ENCODE measurements around the gene TXNDC2. TPM values are rescaled to one million over a fixed set of nuclear protein-coding genes. Genes with fewer than 3 reads are reported as not detected.
A peak's percentile ranks its signal among the peaks of the same experiment; 100 is the strongest.

The TXNDC2 gene
- total and polyA plus RNA-seq, 9 of the 15 experiments (the other 6 are each of a cell fraction or from before 2014, with no cell fraction given), result 1.2 to 4.9 (median 2.3) TPM

- TF ChIP-seq ZNF592 (IDR thresholded peaks at IDR 0.05), result peak; percentile 39
- no peak for TF ChIP-seq RHOXF2B (CRISPR knock-in tag; conservative IDR thresholded peaks at IDR 0.05)
- no peak for TF ChIP-seq GTF2A2 (tag; IDR thresholded peaks at IDR 0.05)
- no peak for TF ChIP-seq PYGO2 (tag; IDR thresholded peaks at IDR 0.05)
- TF ChIP-seq DLX4 (CRISPR knock-in tag; IDR thresholded peaks at IDR 0.05), result no peak
- 0 out of 2 replicates have a peak, but pooled peaks have one; percentile 30 for TF ChIP-seq ZNF717 (CRISPR knock-in tag; IDR thresholded peaks at IDR 0.05)
- TF ChIP-seq MCM3 (IDR thresholded peaks at IDR 0.05), result no peak
- no peak for TF ChIP-seq TFAM (CRISPR knock-in tag; conservative IDR thresholded peaks at IDR 0.05)
- no peak for TF ChIP-seq WHSC1 (IDR thresholded peaks at IDR 0.05; ENCODE audit: low read length)
- TF ChIP-seq MBD1 (CRISPR knock-in tag; IDR thresholded peaks at IDR 0.05), result 0 out of 2 replicates have a peak, but pooled peaks have one; percentile 4
- TF ChIP-seq ZSCAN32 (CRISPR knock-in tag; IDR thresholded peaks at IDR 0.05), result no peak
- peak; percentile 94 for TF ChIP-seq ZNF24 (IDR thresholded peaks at IDR 0.05)
- TF ChIP-seq FOXK2 (conservative IDR thresholded peaks at IDR 0.05 in 1 of 2, IDR thresholded peaks at IDR 0.05 in 1 of 2; ENCODE audit: low read depth in 2 of 2), result no peak
- TF ChIP-seq RBM15 (IDR thresholded peaks at IDR 0.05; ENCODE audit: insufficient read depth, low read length), result no peak
- TF ChIP-seq SREBF1 (IDR thresholded peaks at IDR 0.05; ENCODE audit: borderline replicate concordance, low read depth, low read length), result no peak
- TF ChIP-seq SP1 (CRISPR knock-in tag; IDR thresholded peaks at IDR 0.05), result no peak
- no peak for TF ChIP-seq ZNF324 (CRISPR knock-in tag; IDR thresholded peaks at IDR 0.05)
Observed at GRCh38 chr18:9931146-9931545, 45.4 kb downstream of the TXNDC2 start (continued).

Measured in K562 (cell line).